Measurements from ENCODE around the gene KRT86.

KRT86 gene

DNA sequence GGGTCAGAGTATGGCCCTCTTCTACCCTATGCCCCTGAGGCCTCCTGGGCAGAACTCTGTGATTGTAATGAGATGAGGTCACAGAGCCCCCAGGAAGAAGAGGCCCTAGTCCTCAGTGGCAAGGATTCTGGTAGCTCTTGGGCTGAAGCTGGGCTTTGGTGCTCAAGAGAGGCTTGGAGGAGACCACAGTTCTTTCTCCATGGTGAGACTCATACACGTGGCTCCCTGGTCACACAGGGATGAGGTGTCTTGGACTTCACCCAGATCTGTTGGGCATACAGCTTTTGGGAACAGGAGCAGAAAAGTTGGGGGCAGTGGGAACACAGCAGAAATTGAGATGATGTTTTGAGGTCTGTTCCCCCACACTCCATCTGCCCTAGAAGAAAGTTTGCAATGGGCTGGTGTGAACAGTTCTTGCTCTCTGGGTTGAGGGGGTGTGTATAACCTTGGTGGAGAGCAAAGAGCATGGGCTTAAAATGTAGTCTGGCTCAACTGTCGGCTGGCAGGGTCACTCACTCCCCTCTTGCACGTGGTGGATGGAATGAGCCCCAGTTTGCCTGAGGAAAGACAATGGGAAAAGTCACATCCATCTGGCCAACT is at the start of gene KRT86:
TSS of gene KRT86 (plus strand) at position 125 of the 600 bp plus-strand sequence. CDS start 27,272 bp downstream, outside the sequence.
- H3K27me3 ChIP-seq (ENCODE audit: insufficient read depth, insufficient read length), result peaks cover 16% of the 10 kb centered on the region
- no peak within 1 kb of the TSS for H3K4me3 ChIP-seq (ENCODE audit: insufficient read length, low read depth)
- H3K9ac ChIP-seq (ENCODE audit: insufficient read length, low read depth), result no peak within 1 kb of the TSS
- H3K4me1 ChIP-seq (ENCODE audit: insufficient read depth, insufficient read length), result peaks cover 3% of the 10 kb centered on the region
- no peaks in the 10 kb centered on the region for H3K9me3 ChIP-seq (ENCODE audit: insufficient read depth, low read length)
- H3K36me3 ChIP-seq (ENCODE audit: insufficient read depth, insufficient read length, low read length), result no peaks in the 10 kb centered on the region
- no peak for DNase-seq (ENCODE audit: low read depth, low spot score)
- no peak for TF ChIP-seq SUZ12 (IDR thresholded peaks at IDR 0.05; ENCODE audit: extremely low read depth, insufficient read depth, insufficient read length)
- TF ChIP-seq YY1 (IDR thresholded peaks at IDR 0.05; ENCODE audit: insufficient read depth, insufficient read length), result no peak
- no peak for TF ChIP-seq ZNF274 (IDR thresholded peaks at IDR 0.05; ENCODE audit: low read depth, low read length)

DNA sequence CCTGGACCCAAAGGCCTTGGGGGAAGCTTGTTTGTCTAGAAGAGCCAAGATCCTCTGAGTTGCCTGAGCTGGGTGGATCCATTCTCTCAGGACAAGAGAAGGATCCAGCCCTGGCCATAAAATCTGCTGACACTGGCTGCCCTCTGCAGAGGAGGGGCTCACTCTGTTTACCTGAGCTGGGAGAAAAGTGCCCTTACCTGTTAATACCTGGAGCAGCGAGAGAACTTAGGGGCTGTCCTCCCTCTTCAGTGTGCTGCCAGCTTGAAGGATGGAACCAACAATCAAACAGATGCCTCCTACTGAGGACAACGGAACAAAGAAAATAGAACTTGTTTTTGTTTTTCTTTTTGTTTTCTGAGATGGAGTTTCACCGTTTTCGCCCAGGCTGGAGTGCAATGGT is 48.7 kb upstream of the KRT86 start:
- Histone ChIP-seq H3K4me3 (ENCODE audit: insufficient read length, low read depth) (no peak overlapping the region), H3K4me1 (ENCODE audit: insufficient read depth, insufficient read length) (peaks cover 4% of the 10 kb centered on the region), H3K9me3 (ENCODE audit: insufficient read depth, low read length) (no peaks in the 10 kb centered on the region), H3K9ac (ENCODE audit: insufficient read length, low read depth) (no peak overlapping the region), H3K27me3 (ENCODE audit: insufficient read depth, insufficient read length) (no peaks in the 10 kb centered on the region), H3K36me3 (ENCODE audit: insufficient read depth, insufficient read length, low read length) (no peaks in the 10 kb centered on the region)
- no peak for DNase-seq (ENCODE audit: low read depth, low spot score)
- TF ChIP-seq YY1 (IDR thresholded peaks at IDR 0.05; ENCODE audit: insufficient read depth, insufficient read length) (no peak), SUZ12 (IDR thresholded peaks at IDR 0.05; ENCODE audit: extremely low read depth, insufficient read depth, insufficient read length) (no peak), ZNF274 (IDR thresholded peaks at IDR 0.05; ENCODE audit: low read depth, low read length) (no peak)

- no peak overlapping the region for H3K4me3 ChIP-seq (ENCODE audit: insufficient read length, low read depth)
- H3K4me1 ChIP-seq (ENCODE audit: insufficient read depth, insufficient read length), result peaks cover 7% of the 10 kb centered on the region
- H3K27me3 ChIP-seq (ENCODE audit: insufficient read depth, insufficient read length), result no peaks in the 10 kb centered on the region
- H3K36me3 ChIP-seq (ENCODE audit: insufficient read depth, insufficient read length, low read length), result no peaks in the 10 kb centered on the region
- no peak for DNase-seq (ENCODE audit: low read depth, low spot score)
- TF ChIP-seq YY1 (IDR thresholded peaks at IDR 0.05; ENCODE audit: insufficient read depth, insufficient read length) (no peak), ZNF274 (IDR thresholded peaks at IDR 0.05; ENCODE audit: low read depth, low read length) (no peak), SUZ12 (IDR thresholded peaks at IDR 0.05; ENCODE audit: extremely low read depth, insufficient read depth, insufficient read length) (no peak)
- no peaks in the 10 kb centered on the region for H3K9me3 ChIP-seq (ENCODE audit: insufficient read depth, low read length)
- H3K9ac ChIP-seq (ENCODE audit: insufficient read length, low read depth), result no peak overlapping the region
Measured at GRCh38 chr12:52226446-52226845, 48.0 kb upstream of the KRT86 start.

- H3K9ac ChIP-seq (ENCODE audit: insufficient read length, low read depth), result no peak overlapping the region
- TF ChIP-seq ZNF274 (IDR thresholded peaks at IDR 0.05; ENCODE audit: low read depth, low read length) (no peak), YY1 (IDR thresholded peaks at IDR 0.05; ENCODE audit: insufficient read depth, insufficient read length) (no peak), SUZ12 (IDR thresholded peaks at IDR 0.05; ENCODE audit: extremely low read depth, insufficient read depth, insufficient read length) (no peak)
- DNase-seq (ENCODE audit: low read depth, low spot score), result no peak
- no peaks in the 10 kb centered on the region for H3K36me3 ChIP-seq (ENCODE audit: insufficient read depth, insufficient read length, low read length)
- H3K4me3 ChIP-seq (ENCODE audit: insufficient read length, low read depth), result no peak overlapping the region
- peaks cover 10% of the 10 kb centered on the region for H3K27me3 ChIP-seq (ENCODE audit: insufficient read depth, insufficient read length)
- H3K4me1 ChIP-seq (ENCODE audit: insufficient read depth, insufficient read length), result peaks cover 19% of the 10 kb centered on the region
- no peaks in the 10 kb centered on the region for H3K9me3 ChIP-seq (ENCODE audit: insufficient read depth, low read length)
Measured at GRCh38 chr12:52227606-52228166, 46.8 kb upstream of the KRT86 start.

DNA sequence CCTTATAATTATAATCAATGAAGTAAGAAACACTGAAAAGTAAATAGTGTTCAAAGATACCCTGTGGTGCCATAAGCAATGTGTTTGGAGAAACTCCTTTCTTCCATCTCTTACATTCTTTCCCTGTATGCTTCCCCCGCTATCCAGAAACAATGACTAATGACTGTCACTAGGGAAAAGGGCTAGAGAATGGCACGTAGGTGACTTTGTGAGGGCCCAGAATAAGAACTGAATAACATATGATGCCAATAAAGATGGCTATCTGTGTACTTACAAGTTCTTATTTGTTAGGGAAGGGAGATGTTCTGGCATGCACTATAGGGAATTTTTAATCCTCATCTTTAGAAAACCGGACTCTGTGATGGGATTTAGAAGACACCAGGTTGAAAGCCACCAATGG is 46.1 kb upstream of the KRT86 start:
- H3K9me3 ChIP-seq (ENCODE audit: insufficient read depth, low read length), result no peaks in the 10 kb centered on the region
- TF ChIP-seq SUZ12 (IDR thresholded peaks at IDR 0.05; ENCODE audit: extremely low read depth, insufficient read depth, insufficient read length), result no peak
- TF ChIP-seq ZNF274 (IDR thresholded peaks at IDR 0.05; ENCODE audit: low read depth, low read length), result no peak
- no peak for TF ChIP-seq YY1 (IDR thresholded peaks at IDR 0.05; ENCODE audit: insufficient read depth, insufficient read length)
- H3K9ac ChIP-seq (ENCODE audit: insufficient read length, low read depth), result no peak overlapping the region
- no peaks in the 10 kb centered on the region for H3K36me3 ChIP-seq (ENCODE audit: insufficient read depth, insufficient read length, low read length)
- peaks cover 13% of the 10 kb centered on the region for H3K27me3 ChIP-seq (ENCODE audit: insufficient read depth, insufficient read length)
- peaks cover 19% of the 10 kb centered on the region for H3K4me1 ChIP-seq (ENCODE audit: insufficient read depth, insufficient read length)
- no peak for DNase-seq (ENCODE audit: low read depth, low spot score)
- H3K4me3 ChIP-seq (ENCODE audit: insufficient read length, low read depth), result no peak overlapping the region

- TF ChIP-seq ZNF274 (IDR thresholded peaks at IDR 0.05; ENCODE audit: low read depth, low read length), result no peak
- no peak for TF ChIP-seq SUZ12 (IDR thresholded peaks at IDR 0.05; ENCODE audit: extremely low read depth, insufficient read depth, insufficient read length)
- no peak for TF ChIP-seq YY1 (IDR thresholded peaks at IDR 0.05; ENCODE audit: insufficient read depth, insufficient read length)
- Histone ChIP-seq H3K27me3 (ENCODE audit: insufficient read depth, insufficient read length) (peaks cover 14% of the 10 kb centered on the region), H3K9me3 (ENCODE audit: insufficient read depth, low read length) (no peaks in the 10 kb centered on the region), H3K4me3 (ENCODE audit: insufficient read length, low read depth) (no peak overlapping the region), H3K9ac (ENCODE audit: insufficient read length, low read depth) (no peak overlapping the region), H3K36me3 (ENCODE audit: insufficient read depth, insufficient read length, low read length) (no peaks in the 10 kb centered on the region), H3K4me1 (ENCODE audit: insufficient read depth, insufficient read length) (peaks cover 19% of the 10 kb centered on the region)
- DNase-seq (ENCODE audit: low read depth, low spot score), result no peak
Measured at GRCh38 chr12:52228931-52229330, 45.5 kb upstream of the KRT86 start.

- no peaks in the 10 kb centered on the region for H3K9me3 ChIP-seq (ENCODE audit: insufficient read depth, low read length)
- peaks cover 14% of the 10 kb centered on the region for H3K27me3 ChIP-seq (ENCODE audit: insufficient read depth, insufficient read length)
- DNase-seq (ENCODE audit: low read depth, low spot score), result no peak
- H3K9ac ChIP-seq (ENCODE audit: insufficient read length, low read depth), result no peak overlapping the region
- H3K4me1 ChIP-seq (ENCODE audit: insufficient read depth, insufficient read length), result peaks cover 27% of the 10 kb centered on the region
- peaks cover 3% of the 10 kb centered on the region for H3K36me3 ChIP-seq (ENCODE audit: insufficient read depth, insufficient read length, low read length)
- H3K4me3 ChIP-seq (ENCODE audit: insufficient read length, low read depth), result no peak overlapping the region
- TF ChIP-seq ZNF274 (IDR thresholded peaks at IDR 0.05; ENCODE audit: low read depth, low read length), result no peak
- no peak for TF ChIP-seq YY1 (IDR thresholded peaks at IDR 0.05; ENCODE audit: insufficient read depth, insufficient read length)
- no peak for TF ChIP-seq SUZ12 (IDR thresholded peaks at IDR 0.05; ENCODE audit: extremely low read depth, insufficient read depth, insufficient read length)
Measured at GRCh38 chr12:52229836-52230343, 44.6 kb upstream of the KRT86 start.

All from NT2/D1 (cell line).